Hepatocyte (in vitro differentiated cells): ENCODE measurements around the gene ZNF330. TPM values are rescaled to one million over a fixed set of nuclear protein-coding genes. Genes with fewer than 3 reads are reported as not detected.

ENCODE experiments used
- DNase-seq: peaks from one replicate; pipeline ENCODE4 v3.0.0-alpha.2; 2016; ENCODE audit warnings: low spot score
- H2AFZ ChIP-seq: fragments of 200-600 bp; sonication (generic); 2 replicates; pipeline ENCODE4 v1.6.0; 2016; ENCODE audit warnings: antibody characterized with exemption, mild to moderate bottlenecking
- H3K27ac ChIP-seq: fragments of 200-600 bp; sonication (generic); 2 replicates; pipeline ENCODE4 v1.5.1; 2016; ENCODE audit warnings: mild to moderate bottlenecking
- H3K27me3 ChIP-seq: fragments of 200-600 bp; sonication (generic); 2 replicates; pipeline ENCODE4 v1.6.1; 2016
- H3K36me3 ChIP-seq: fragments of 200-600 bp; sonication (generic); replicated peaks from 2 replicates; pipeline ENCODE4 v1.5.1; 2016; ENCODE audit warnings: low read depth; ENCODE audit not compliant: insufficient read depth
- H3K4me1 ChIP-seq: fragments of 200-600 bp; sonication (generic); 2 replicates; pipeline ENCODE4 v1.5.1; 2016; ENCODE audit warnings: mild to moderate bottlenecking, moderate library complexity; ENCODE audit not compliant: insufficient read depth
- H3K4me2 ChIP-seq: fragments of 200-600 bp; sonication (generic); 2 replicates; pipeline ENCODE4 v1.6.0; 2016
- H3K4me3 ChIP-seq: fragments of 200-600 bp; sonication (generic); 2 replicates; pipeline ENCODE4 v1.5.1; 2016; ENCODE audit warnings: mild to moderate bottlenecking
- H3K79me2 ChIP-seq: fragments of 200-600 bp; sonication (generic); 2 replicates; pipeline ENCODE4 v1.6.0; 2017; ENCODE audit warnings: mild to moderate bottlenecking
- H3K9me2 ChIP-seq: fragments of 200-600 bp; sonication (generic); replicated peaks from 2 replicates; pipeline ENCODE4 v1.6.0; 2017; ENCODE audit warnings: mild to moderate bottlenecking; ENCODE audit not compliant: insufficient read depth
- H3K9me3 ChIP-seq: fragments of 200-600 bp; sonication (generic); 2 replicates; pipeline ENCODE4 v1.5.1; 2016; ENCODE audit warnings: low read depth, mild to moderate bottlenecking
- H4K20me1 ChIP-seq: fragments of 200-600 bp; sonication (generic); 2 replicates; pipeline ENCODE4 v1.6.0; 2016; ENCODE audit warnings: mild to moderate bottlenecking; ENCODE audit not compliant: insufficient read depth, poor library complexity, severe bottlenecking
- CTCF ChIP-seq: fragments of 200-600 bp; sonication (generic); IDR thresholded peaks from 2 replicates; pipeline ENCODE4 v1.5.1; 2016; ENCODE audit warnings: antibody characterized with exemption, mild to moderate bottlenecking; ENCODE audit not compliant: poor library complexity
- EZH2 ChIP-seq: fragments of 200-600 bp; sonication (generic); IDR thresholded peaks from 2 replicates; pipeline ENCODE4 v1.6.1; 2016; ENCODE audit warnings: antibody characterized with exemption, mild to moderate bottlenecking, borderline replicate concordance
- EZH2phosphoT487 ChIP-seq: fragments of 200-600 bp; sonication (generic); IDR thresholded peaks from one replicate; pipeline ENCODE4 v1.6.1; 2018; ENCODE audit warnings: antibody characterized with exemption, mild to moderate bottlenecking, low read depth, moderate library complexity; ENCODE audit not compliant: unreplicated experiment, severe bottlenecking
- WGBS: methylation state at CpG from one replicate; pipeline ENCODE4 v1.1.6; 2016; ENCODE audit warnings: low lambda C conversion rate; ENCODE audit errors: missing lambda C conversion rate; 5-methylcytosine and 5-hydroxymethylcytosine counted together
- polyA plus RNA-seq: library from polyadenylated mRNA; unstranded; fragments of >200 nt; fragmentation: Nextera tagmentation; extraction: Ambion mirVana; gene quantifications from 2 replicates; pipeline ENCODE4 v1.2.1, GENCODE V29; 2016
- total RNA-seq: library from RNA; depleted of rRNA; stranded (reverse); fragments of >200 nt; gene quantifications from 2 replicates; pipeline ENCODE4 v1.2.3, GENCODE V29; 2014

Gene ZNF330
- total and polyA plus RNA-seq, 2 experiments from 2014 or later, result 32.9 to 45.5 TPM

- no peaks in the 10 kb centered on the region for H3K79me2 ChIP-seq
- no peaks in the 10 kb centered on the region for H3K36me3 ChIP-seq
- no peaks in the 10 kb centered on the region for H3K9me2 ChIP-seq
Measured at GRCh38 chr4:141246243-141246642, 25.5 kb downstream of the ZNF330 start.

GRCh38 chr4:141246683-141247429, 26.2 kb downstream of the ZNF330 start:
- H3K4me1 ChIP-seq, result no peaks in the 10 kb centered on the region
- H3K79me2 ChIP-seq, result no peaks in the 10 kb centered on the region
- H3K4me2 ChIP-seq, result no peak overlapping the region
- no peaks in the 10 kb centered on the region for H3K9me3 ChIP-seq
- H3K27ac ChIP-seq, result no peak overlapping the region
- 68% methylated on average over 2 of the region's 2 CpGs for WGBS
- TF ChIP-seq EZH2phosphoT487 (no peak), CTCF (no peak), EZH2 (no peak)
- no peaks in the 10 kb centered on the region for H3K36me3 ChIP-seq
- no peak overlapping the region for H2AFZ ChIP-seq
- H3K9me2 ChIP-seq, result no peaks in the 10 kb centered on the region
- no peaks in the 10 kb centered on the region for H3K27me3 ChIP-seq
- no peak for DNase-seq
- no peaks in the 10 kb centered on the region for H4K20me1 ChIP-seq
- H3K4me3 ChIP-seq, result no peak overlapping the region

More at GRCh38 chr4:141246243-141246642, 25.5 kb downstream of the ZNF330 start:
- Histone ChIP-seq H2AFZ (no peak overlapping the region), H4K20me1 (no peaks in the 10 kb centered on the region), H3K4me3 (no peak overlapping the region), H3K9me3 (no peaks in the 10 kb centered on the region), H3K27me3 (no peaks in the 10 kb centered on the region), H3K27ac (no peak overlapping the region), H3K4me1 (no peaks in the 10 kb centered on the region), H3K4me2 (no peak overlapping the region)
- TF ChIP-seq EZH2phosphoT487 (no peak), EZH2 (no peak), CTCF (no peak)
- WGBS, result 62% methylated on average over 2 of the region's 2 CpGs
- DNase-seq, result no peak

- DNase-seq, result no peak
- no peak for TF ChIP-seq CTCF
- TF ChIP-seq EZH2, result no peak
- no peak for TF ChIP-seq EZH2phosphoT487
- WGBS, result 78% methylated on average over 2 of the region's 2 CpGs
- Histone ChIP-seq H4K20me1 (no peaks in the 10 kb centered on the region), H3K4me3 (no peak overlapping the region), H3K36me3 (no peaks in the 10 kb centered on the region), H3K4me2 (no peak overlapping the region), H3K79me2 (no peaks in the 10 kb centered on the region), H3K9me3 (no peaks in the 10 kb centered on the region), H3K27ac (no peak overlapping the region), H3K9me2 (no peaks in the 10 kb centered on the region), H3K4me1 (no peaks in the 10 kb centered on the region), H2AFZ (no peak overlapping the region), H3K27me3 (no peaks in the 10 kb centered on the region)
Measured at GRCh38 chr4:141247430-141247780, 26.7 kb downstream of the ZNF330 start.
